HEK293T (cell line): ENCODE measurements around the gene PKNOX1.
"Not testable (repeated sequence)": the region's sequence is repeated elsewhere in the genome, so short reads cannot be mapped to it uniquely, and the experiment has no call there.

Experiments used
- CTCF ChIA-PET: fragments of 350-600 bp; formaldehyde crosslinking; extraction: SDS; loops from one replicate; lab custom pipeline; 2021; ENCODE audit warnings: antibody characterized with exemption, inconsistent platforms; lab: Yijun Ruan, JAX
- POLR2A ChIA-PET: fragments of 350-600 bp; formaldehyde crosslinking; extraction: SDS; loops from one replicate; lab custom pipeline; 2020; ENCODE audit warnings: antibody characterized with exemption, inconsistent platforms; lab: Yijun Ruan, JAX
- DNase-seq: peaks from one replicate; pipeline ENCODE4 v3.0.0; 2012; ENCODE audit warnings: mixed read lengths; ENCODE audit errors: extremely low spot score
- ARNT ChIP-seq: fragments of 450-650 bp; IDR thresholded peaks from 2 replicates; pipeline ENCODE4 v1.6.1; 2017; ENCODE audit warnings: mild to moderate bottlenecking
- BHLHE40 ChIP-seq: fragments of 450-650 bp; IDR thresholded peaks from 2 replicates; pipeline ENCODE4 v1.6.1; 2016; ENCODE audit warnings: mild to moderate bottlenecking, moderate library complexity, borderline replicate concordance
- CTBP1 ChIP-seq: fragments of 450-650 bp; IDR thresholded peaks from 2 replicates; pipeline ENCODE4 v1.6.1; 2016; ENCODE audit warnings: borderline replicate concordance
- ELF4 ChIP-seq: fragments of 450-650 bp; IDR thresholded peaks from 2 replicates; pipeline ENCODE4 v1.6.1; 2017; ENCODE audit warnings: antibody characterized with exemption
- FOXA1 ChIP-seq: fragments of 450-650 bp; IDR thresholded peaks from 2 replicates; pipeline ENCODE4 v1.6.1; 2016; ENCODE audit warnings: mild to moderate bottlenecking
- FOXK2 ChIP-seq: fragments of 450-650 bp; IDR thresholded peaks from 2 replicates; pipeline ENCODE4 v1.6.1; 2016; ENCODE audit warnings: mild to moderate bottlenecking
- FOXM1 ChIP-seq: fragments of 450-650 bp; IDR thresholded peaks from 2 replicates; pipeline ENCODE4 v1.6.1; 2017; ENCODE audit warnings: mild to moderate bottlenecking, borderline replicate concordance
- HDGF ChIP-seq: fragments of 450-650 bp; IDR thresholded peaks from 2 replicates; pipeline ENCODE4 v1.6.1; 2017; ENCODE audit warnings: antibody characterized with exemption, borderline replicate concordance
- L3MBTL2 ChIP-seq: fragments of 450-650 bp; conservative IDR thresholded peaks from 2 replicates; pipeline ENCODE4 v1.6.1; 2016; ENCODE audit warnings: mild to moderate bottlenecking
- LEF1 ChIP-seq: fragments of 450-650 bp; IDR thresholded peaks from 2 replicates; pipeline ENCODE4 v1.6.1; 2017; ENCODE audit warnings: mild to moderate bottlenecking, borderline replicate concordance
- NFRKB ChIP-seq: fragments of 450-650 bp; IDR thresholded peaks from 2 replicates; pipeline ENCODE4 v1.6.1; 2016; ENCODE audit warnings: mild to moderate bottlenecking, moderate library complexity
- PKNOX1 ChIP-seq: fragments of 450-650 bp; IDR thresholded peaks from 2 replicates; pipeline ENCODE4 v1.6.1; 2016
- SP1 ChIP-seq: fragments of 450-650 bp; IDR thresholded peaks from 2 replicates; pipeline ENCODE4 v1.6.1; 2017
- SUZ12 ChIP-seq: fragments of 450-650 bp; IDR thresholded peaks from 2 replicates; pipeline ENCODE4 v1.6.1; 2016; ENCODE audit warnings: mild to moderate bottlenecking
- TARDBP ChIP-seq: fragments of 450-650 bp; IDR thresholded peaks from 2 replicates; pipeline ENCODE4 v1.6.1; 2016
- ZNF384 ChIP-seq: fragments of 450-650 bp; IDR thresholded peaks from 2 replicates; pipeline ENCODE4 v1.6.1; 2016

PKNOX1 gene, protein sequence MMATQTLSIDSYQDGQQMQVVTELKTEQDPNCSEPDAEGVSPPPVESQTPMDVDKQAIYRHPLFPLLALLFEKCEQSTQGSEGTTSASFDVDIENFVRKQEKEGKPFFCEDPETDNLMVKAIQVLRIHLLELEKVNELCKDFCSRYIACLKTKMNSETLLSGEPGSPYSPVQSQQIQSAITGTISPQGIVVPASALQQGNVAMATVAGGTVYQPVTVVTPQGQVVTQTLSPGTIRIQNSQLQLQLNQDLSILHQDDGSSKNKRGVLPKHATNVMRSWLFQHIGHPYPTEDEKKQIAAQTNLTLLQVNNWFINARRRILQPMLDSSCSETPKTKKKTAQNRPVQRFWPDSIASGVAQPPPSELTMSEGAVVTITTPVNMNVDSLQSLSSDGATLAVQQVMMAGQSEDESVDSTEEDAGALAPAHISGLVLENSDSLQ

GRCh38 chr21:42973991-42974831, at the start of gene PKNOX1:
TSS of gene PKNOX1 (plus strand) at chr21:42974562. CDS start at chr21:43004382, 29,820 bp downstream.
- no peak for TF ChIP-seq SUZ12
- TF ChIP-seq BHLHE40: peak; percentile 92
- TF ChIP-seq ZNF384: no peak
- TF ChIP-seq LEF1: peak; percentile 64; the same call in 1 of the 2 replicates
- TF ChIP-seq L3MBTL2: peak; percentile 95
- TF ChIP-seq PKNOX1: peak; percentile 100
- peak; percentile 100 for DNase-seq
- ChIA-PET CTCF (no interaction called here), POLR2A (interaction anchor here (0.7 to 1.0 kb wide), 5 partner anchors 9 to 23 kb away, joined by 3 to 5 read pairs (median 3); no protein-coding TSS in a partner anchor)

GRCh38 chr21:42925114-42925926, 49.0 kb upstream of the PKNOX1 start, which contains the start of gene ERVH48-1:
TSS of gene ERVH48-1 (minus strand) at chr21:42925630. CDS start at chr21:42919006, 6,624 bp downstream.
- no peak for TF ChIP-seq LEF1
- TF ChIP-seq ZNF384: no peak
- no peak for TF ChIP-seq L3MBTL2
- no peak for TF ChIP-seq PKNOX1
- no peak for TF ChIP-seq TARDBP
- no peak for TF ChIP-seq NFRKB
- no peak for TF ChIP-seq FOXK2
- TF ChIP-seq CTBP1: no peak
- TF ChIP-seq SP1: no peak
- TF ChIP-seq ELF4: no peak
- TF ChIP-seq BHLHE40: no peak
- no peak for TF ChIP-seq FOXA1
- no peak for TF ChIP-seq FOXM1
- no peak for TF ChIP-seq SUZ12
- no peak for TF ChIP-seq HDGF
- DNase-seq: no peak
- POLR2A ChIA-PET: no interaction called here
- CTCF ChIA-PET: no interaction called here

DNA sequence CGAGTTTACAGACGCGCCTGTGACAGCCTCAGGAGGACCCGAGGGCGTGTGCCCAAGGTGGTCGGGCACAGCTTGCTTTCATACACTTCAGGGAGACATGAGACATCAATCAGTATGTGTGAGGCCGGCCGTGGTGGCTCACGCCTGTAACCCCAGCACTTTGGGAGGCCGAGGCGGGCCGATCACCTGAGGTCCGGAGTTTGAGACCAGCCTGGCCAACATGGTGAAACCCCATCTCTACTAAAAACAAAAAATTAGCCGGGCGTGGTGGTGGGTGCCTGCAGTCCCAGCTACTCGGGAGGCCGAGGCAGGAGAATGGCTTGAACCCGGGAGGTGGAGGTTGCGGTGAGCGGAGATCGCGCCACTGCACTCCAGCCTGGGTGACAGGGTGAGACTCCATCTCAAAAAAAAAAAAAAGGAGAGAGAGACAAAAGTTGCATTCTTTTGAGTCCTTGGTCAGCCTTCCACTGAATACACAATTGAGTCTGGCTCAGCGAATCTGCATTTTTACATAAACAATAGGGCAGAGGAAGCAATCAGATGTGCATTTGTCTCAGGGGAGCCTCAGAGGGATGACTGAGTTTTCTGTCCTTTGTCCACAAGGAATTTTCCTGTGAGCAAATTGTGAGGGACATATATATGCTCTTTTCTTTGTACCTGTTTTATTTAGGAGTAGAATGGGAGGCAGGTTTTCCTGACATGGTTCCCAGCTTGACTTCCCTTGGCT, 46.7 kb upstream of the PKNOX1 start:
- POLR2A ChIA-PET, CTCF ChIA-PET, DNase-seq: not testable (repeated sequence)

GRCh38 chr21:42929969-42930368, 44.4 kb upstream of the PKNOX1 start:
- CTCF ChIA-PET: no interaction called here
- POLR2A ChIA-PET: no interaction called here
- TF ChIP-seq HDGF: no peak
- TF ChIP-seq ELF4: no peak
- no peak for TF ChIP-seq ARNT
- TF ChIP-seq PKNOX1: peak; percentile 55; the same call in 1 of the 2 replicates
- no peak for DNase-seq

GRCh38 chr21:42931560-42932235, 42.7 kb upstream of the PKNOX1 start:
- ChIA-PET CTCF (no interaction called here), POLR2A (no interaction called here)
- no peak for DNase-seq
- TF ChIP-seq FOXM1 (no peak), CTBP1 (no peak), BHLHE40 (no peak), LEF1 (no peak), FOXK2 (no peak)

DNA sequence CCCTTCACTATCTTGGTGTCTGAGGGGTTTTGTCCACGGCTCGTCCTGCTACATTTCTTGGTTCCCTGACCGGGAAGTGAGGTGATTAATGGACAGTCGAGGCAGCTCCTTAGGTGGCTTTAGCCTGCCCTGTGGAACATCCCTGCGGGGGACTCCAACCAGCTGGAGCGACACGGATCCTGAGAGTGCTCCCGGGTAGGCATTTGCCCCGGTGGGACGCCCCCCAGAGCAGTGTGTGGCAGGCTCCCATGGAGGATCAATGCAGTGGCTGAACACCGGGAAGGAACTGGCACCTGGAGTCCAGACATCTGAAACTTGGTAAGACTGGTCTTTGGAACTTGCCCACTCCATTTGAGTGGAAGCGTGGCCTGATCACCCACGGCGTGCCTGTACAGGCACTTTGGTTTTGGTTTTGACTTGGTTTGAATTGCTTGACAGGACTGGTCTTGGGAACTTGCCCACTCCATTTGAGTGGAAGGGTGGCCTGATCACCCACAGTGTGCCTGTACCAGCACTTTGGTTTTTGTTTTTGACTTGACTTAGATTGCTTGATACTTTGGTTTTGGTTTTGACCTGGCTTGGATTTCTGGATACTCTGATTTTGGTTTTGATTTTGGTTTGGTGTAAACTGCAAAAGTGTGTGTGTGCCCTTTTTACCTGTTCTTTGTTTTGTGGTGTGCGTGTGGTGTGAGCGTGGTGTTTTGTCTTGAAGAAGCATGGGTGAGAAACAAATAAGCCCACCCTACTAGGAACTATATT, 41.8 kb upstream of the PKNOX1 start:
- CTCF ChIA-PET, POLR2A ChIA-PET, DNase-seq: not testable (repeated sequence)

DNA sequence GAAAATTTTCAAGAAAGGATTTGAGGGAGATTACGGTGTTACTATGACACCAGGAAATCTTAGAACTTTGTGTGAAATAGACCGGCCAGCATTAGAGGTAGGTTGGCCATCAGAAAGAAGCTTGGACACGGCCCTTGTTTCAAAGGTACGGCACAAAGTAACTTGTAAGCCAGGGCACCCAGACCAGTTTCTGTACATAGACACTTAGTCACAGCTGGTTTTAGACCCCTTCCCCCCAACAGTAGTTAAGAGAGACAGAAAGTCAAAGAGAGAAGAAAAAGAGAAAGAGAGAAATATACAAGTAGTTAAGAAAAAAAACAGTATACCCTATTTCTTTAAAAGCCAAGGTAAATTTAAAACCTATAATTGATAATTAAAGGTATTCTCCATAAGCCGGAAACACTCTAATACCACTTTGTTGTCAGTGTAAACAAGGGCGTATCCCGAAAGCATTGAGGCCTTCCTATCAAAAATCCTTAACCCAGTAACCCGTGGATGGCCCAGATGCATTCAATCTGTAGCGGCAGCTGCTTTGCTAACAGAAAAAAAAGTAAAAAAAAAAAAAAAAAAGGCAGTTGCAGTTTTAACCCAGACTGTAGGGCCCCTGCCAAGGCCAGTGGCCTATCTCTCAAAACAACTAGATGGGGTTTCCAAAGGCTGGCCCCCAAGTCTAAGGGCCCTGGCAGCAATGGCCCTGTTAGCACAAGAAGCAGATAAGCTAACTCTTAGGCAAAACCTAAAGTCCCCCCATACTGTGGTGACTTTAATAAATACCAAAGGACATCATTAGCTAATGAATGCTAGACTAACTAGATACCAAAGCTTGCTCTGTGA, 41.0 kb upstream of the PKNOX1 start:
- POLR2A ChIA-PET, DNase-seq, CTCF ChIA-PET: not testable (repeated sequence)

DNA sequence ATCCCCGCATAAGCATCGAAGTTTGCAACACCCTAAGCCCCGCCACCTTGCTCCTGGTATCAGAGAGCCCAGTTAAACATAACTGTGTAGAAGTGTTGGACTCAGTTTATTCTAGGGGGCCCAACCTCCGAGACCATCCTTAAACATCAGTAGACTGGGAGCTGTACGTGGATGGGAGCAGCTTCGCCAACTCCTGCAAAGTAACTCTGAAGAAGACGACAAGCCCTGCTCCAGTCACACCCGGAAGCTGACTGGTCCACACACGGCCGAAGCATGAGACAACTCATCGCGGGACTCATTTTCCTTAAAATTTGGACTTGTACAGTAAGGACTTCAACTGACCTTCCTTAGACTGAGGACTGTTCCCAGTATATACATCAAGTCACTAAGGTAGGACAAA, 40.4 kb upstream of the PKNOX1 start:
- DNase-seq, POLR2A ChIA-PET, CTCF ChIA-PET: not testable (repeated sequence)
